ENCODE data around the gene GCLC. TPM values are rescaled to one million over a fixed set of nuclear protein-coding genes. Genes with fewer than 3 reads are reported as not detected.

Gene GCLC
- total RNA-seq, 6 donors from 2014 or later = 21.9 to 60.2 (median 27.2) TPM

- no peak overlapping the region for H3K27ac ChIP-seq
- no peaks in the 10 kb centered on the region for H3K27me3 ChIP-seq
- peak in 1 of 2 donors; percentile 59 for ATAC-seq (ENCODE audit: low FRiP score in 2 of 2)
- H3K4me1 ChIP-seq = peaks cover 0 to 8% (median 2%) of the 10 kb centered on the region in 4 donors
- no peak overlapping the region for H3K4me3 ChIP-seq
- TF ChIP-seq EP300 (IDR thresholded peaks at IDR 0.05) (no peak), CTCF (IDR thresholded peaks at IDR 0.05) (no peak)
- DNase-seq = no peak
- H3K36me3 ChIP-seq = peaks cover 0 to 56% (median 9%) of the 10 kb centered on the region in 4 donors
- WGBS, 2 donors = 91 to 94% methylated on average over 4 of the region's 4 CpGs
- H3K9me3 ChIP-seq = no peaks in the 10 kb centered on the region
These were observed 44.8 kb downstream of the GCLC start for GRCh38 chr6:53500095-53500494.

GRCh38 chr6:53499094-53499493 is 45.8 kb downstream of the GCLC start:
- ATAC-seq (ENCODE audit: low FRiP score in 2 of 2) (peak in 1 of 2 donors; percentile 31), DNase-seq (no peak)
- Histone ChIP-seq H3K27ac (no peak overlapping the region), H3K9me3 (no peaks in the 10 kb centered on the region), H3K36me3 (peaks cover 0 to 46% (median 6%) of the 10 kb centered on the region in 4 donors), H3K4me3 (no peak overlapping the region), H3K4me1 (peaks cover 0 to 8% (median 2%) of the 10 kb centered on the region in 4 donors), H3K27me3 (no peaks in the 10 kb centered on the region)
- 75 to 85% methylated on average over 3 of the region's 3 CpGs for WGBS, 2 donors
- no peak for TF ChIP-seq CTCF (IDR thresholded peaks at IDR 0.05)
- no peak for TF ChIP-seq POLR2AphosphoS5 (IDR thresholded peaks at IDR 0.05)
- TF ChIP-seq EP300 (IDR thresholded peaks at IDR 0.05) = no peak
- no peak for TF ChIP-seq POLR2A (IDR thresholded peaks at IDR 0.05)

GRCh38 chr6:53498649-53499048 is 46.3 kb downstream of the GCLC start:
- TF ChIP-seq CTCF (IDR thresholded peaks at IDR 0.05) (no peak), EP300 (IDR thresholded peaks at IDR 0.05) (no peak), POLR2AphosphoS5 (IDR thresholded peaks at IDR 0.05) (no peak), POLR2A (IDR thresholded peaks at IDR 0.05) (no peak)

GRCh38 chr6:53497905-53498304 is 47.0 kb downstream of the GCLC start:
- H3K27ac ChIP-seq = no peak overlapping the region
- ATAC-seq (ENCODE audit: low FRiP score in 2 of 2) (no peak), DNase-seq (no peak)
- H3K27me3 ChIP-seq = no peaks in the 10 kb centered on the region
- H3K4me3 ChIP-seq = no peak overlapping the region
- H3K9me3 ChIP-seq = no peaks in the 10 kb centered on the region
- H3K36me3 ChIP-seq = peaks cover 0 to 36% (median 6%) of the 10 kb centered on the region in 4 donors
- peaks cover 3 to 17% (median 6%) of the 10 kb centered on the region in 4 donors for H3K4me1 ChIP-seq
- 90 to 96% methylated on average over 2 of the region's 2 CpGs for WGBS, 2 donors
- TF ChIP-seq POLR2A (IDR thresholded peaks at IDR 0.05) = no peak
- no peak for TF ChIP-seq CTCF (IDR thresholded peaks at IDR 0.05)
- TF ChIP-seq EP300 (IDR thresholded peaks at IDR 0.05) = no peak
- no peak for TF ChIP-seq POLR2AphosphoS5 (IDR thresholded peaks at IDR 0.05)

More at GRCh38 chr6:53498649-53499048, 46.3 kb downstream of the GCLC start:
- 94 to 98% methylated on average over 6 of the region's 6 CpGs for WGBS, 2 donors
- ATAC-seq (ENCODE audit: low FRiP score in 2 of 2) (no peak), DNase-seq (no peak)
- Histone ChIP-seq H3K27me3 (no peaks in the 10 kb centered on the region), H3K9me3 (no peaks in the 10 kb centered on the region), H3K4me3 (no peak overlapping the region), H3K36me3 (peaks cover 0 to 41% (median 6%) of the 10 kb centered on the region in 4 donors), H3K27ac (no peak overlapping the region), H3K4me1 (peaks cover under 1 to 11% (median 3%) of the 10 kb centered on the region in 4 donors)

- TF ChIP-seq EP300 (IDR thresholded peaks at IDR 0.05) (no peak), POLR2A (IDR thresholded peaks at IDR 0.05) (no peak), CTCF (IDR thresholded peaks at IDR 0.05) (no peak), POLR2AphosphoS5 (IDR thresholded peaks at IDR 0.05) (no peak)
- peaks cover 0 to 3% (median 0%) of the 10 kb centered on the region in 4 donors for H3K27me3 ChIP-seq
- WGBS, 2 donors = 36 to 63% methylated on average over 5 of the region's 5 CpGs
- ATAC-seq (ENCODE audit: low FRiP score in 2 of 2) (no peak), DNase-seq (no peak)
- H3K27ac ChIP-seq = no peak overlapping the region
- H3K36me3 ChIP-seq = peaks cover 0 to 28% (median 6%) of the 10 kb centered on the region in 4 donors
- H3K4me3 ChIP-seq = no peak overlapping the region
- H3K9me3 ChIP-seq = no peaks in the 10 kb centered on the region
- peaks cover 3 to 21% (median 7%) of the 10 kb centered on the region in 4 donors for H3K4me1 ChIP-seq
These were observed 48.0 kb downstream of the GCLC start for GRCh38 chr6:53496797-53497375.

Measured in upper lobe of left lung (tissue), 6 donors.